CD4-positive, alpha-beta T cell treated with Interleukin-21 for 1 hour (primary cell): ENCODE data around the gene TSBP1.
"Not testable (repeated sequence)": the region's sequence is repeated elsewhere in the genome, so short reads cannot be mapped to it uniquely, and the experiment has no call there.

Source experiments
- DNase-seq: peaks from one replicate; pipeline ENCODE4 v3.0.0-alpha.2; 2020

TSBP1 gene

DNA sequence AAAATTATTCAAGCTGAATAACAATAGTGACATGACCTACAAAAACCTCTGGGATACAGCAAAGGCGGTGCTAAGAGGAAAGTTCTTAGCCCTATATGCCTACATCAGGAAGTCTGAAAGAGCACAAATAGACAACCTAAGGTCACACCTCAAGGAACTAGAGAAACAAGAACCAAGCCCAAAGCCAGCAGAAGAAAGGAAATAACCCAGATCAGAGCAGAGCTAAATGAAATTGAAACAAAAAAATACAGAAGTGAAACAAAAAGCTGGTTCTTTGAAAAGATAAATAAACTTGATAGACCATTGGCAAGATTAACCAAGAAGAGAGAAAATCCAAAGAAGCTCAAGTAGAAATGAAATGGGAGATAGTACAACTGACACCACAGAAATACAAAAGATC, 100.3 kb downstream of the TSBP1 start:
- peak; percentile 28 for DNase-seq

DNA sequence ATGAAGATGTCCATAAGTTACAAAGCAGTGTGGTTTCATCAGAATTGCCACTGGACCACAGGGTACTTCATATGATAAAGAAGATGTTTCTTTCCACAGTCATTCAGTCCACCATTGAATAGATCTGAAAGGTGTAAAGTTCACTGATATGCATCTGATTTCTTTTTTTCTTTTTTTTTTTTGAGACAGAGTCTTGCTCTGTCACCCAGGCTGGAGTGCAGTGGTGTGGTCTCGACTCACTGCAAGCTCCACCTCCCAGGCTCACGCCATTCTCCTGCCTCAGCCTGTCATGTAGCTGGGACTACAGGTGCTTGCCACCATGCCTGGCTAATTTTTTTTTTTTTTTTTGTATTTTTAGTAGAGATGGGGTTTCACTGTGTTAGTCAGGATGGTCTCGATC, 103.2 kb downstream of the TSBP1 start:
- not testable (repeated sequence) for DNase-seq

DNA sequence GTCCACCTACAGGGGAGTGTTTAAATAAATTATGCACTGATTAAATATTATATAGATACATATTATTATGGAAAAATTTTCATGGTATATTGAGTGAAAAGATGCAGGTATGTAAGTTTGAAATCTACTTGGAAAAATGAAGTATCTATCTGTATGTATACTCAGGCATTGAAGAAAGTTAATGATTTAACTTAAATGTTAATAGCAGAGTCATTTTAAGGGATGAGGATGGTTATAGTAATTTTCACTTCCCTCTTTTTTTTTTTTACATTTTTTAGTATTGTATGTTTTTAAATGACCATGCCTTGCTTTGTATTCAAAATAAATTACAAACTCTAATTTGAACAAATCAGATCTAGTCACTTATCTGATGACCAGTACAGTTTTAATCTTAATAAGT, 104.7 kb downstream of the TSBP1 start:
- DNase-seq: no peak

DNA sequence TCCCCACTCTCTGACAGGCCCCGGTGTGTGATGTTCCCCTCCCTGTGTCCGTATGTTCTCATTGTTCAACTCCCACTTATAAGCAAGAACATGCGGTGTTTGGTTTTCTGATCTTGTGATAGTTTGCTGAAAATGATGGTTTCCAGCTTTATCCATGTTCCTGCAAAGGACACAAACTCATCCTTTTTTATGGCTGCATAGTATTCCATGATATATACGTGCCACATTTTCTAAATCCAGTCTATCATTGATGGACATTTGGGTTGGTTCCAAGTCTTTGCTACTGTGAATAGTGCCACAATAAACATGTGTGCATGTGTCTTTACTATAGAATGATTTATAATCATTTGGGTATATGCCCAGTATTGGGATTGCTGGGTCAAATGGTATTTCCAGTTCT, 114.4 kb downstream of the TSBP1 start:
- DNase-seq: not testable (repeated sequence)

DNA sequence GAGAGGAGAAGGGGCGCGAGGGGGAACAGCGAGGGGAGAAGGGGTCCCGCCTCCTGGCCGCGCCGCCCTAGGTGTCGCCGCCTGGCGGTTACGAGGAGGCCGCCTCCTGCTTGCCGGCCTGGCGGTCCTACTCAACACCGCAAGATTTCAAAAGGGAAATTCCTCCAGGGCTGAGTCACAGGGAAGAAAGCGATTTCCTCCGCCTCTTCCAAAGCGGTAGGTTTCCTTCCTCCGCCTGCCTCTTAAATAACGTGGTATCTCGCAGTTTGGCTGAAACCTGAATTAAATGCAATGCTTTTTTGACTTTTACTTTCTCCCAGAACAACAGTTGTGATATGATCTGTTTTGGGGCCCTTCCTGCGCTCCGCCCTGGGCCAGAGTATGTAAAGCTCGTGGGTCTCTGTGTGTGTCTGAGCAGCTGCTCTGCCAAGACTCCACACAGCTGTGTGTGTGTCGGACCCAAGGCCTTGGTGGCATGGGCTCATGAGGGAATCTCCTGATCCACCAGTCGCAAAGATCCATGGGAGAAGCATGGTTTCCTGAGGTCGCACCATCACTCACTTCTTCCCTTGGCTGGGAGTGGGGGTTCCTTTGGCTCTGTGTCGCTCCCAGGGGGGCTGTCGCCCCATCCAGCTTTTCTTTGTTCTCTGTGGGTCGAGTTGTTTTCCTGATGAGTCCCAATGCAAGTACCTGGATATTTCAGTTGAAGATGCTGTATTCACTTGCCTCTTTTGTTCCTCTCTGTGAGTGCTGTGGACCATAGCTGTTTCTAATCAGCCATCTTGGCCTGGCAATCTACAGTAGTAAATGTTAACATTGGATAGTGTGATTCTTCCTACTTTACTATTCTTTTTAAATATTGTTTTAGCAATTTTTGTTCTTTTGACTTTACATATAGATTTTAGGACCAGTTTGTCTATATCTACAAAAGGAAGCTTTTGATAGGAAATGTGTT, 116.2 kb downstream of the TSBP1 start:
- peak; percentile 65 for DNase-seq

DNA sequence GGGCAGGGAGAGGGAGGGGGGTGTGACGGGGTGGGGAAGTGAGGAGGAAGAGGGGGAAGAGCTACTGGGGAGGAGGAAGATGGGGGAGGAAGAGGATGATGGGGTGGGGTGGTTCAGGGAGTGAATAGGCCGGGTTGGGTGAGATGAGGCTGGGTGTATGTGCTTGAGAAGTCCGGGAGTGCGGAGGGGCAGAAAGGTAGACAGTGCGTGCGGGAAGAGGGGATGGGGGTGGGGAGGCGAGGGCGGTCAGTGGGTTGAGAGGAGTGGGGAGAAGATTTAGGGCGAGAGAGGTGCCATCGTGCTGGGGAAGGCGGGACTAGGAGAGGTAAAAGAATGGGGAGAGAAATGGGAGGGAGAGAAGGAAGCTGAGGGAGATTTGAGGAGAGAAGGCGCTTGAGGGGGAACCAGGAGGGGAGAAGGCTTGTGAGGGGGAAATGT, 116.9 kb downstream of the TSBP1 start:
- DNase-seq: no peak

DNA sequence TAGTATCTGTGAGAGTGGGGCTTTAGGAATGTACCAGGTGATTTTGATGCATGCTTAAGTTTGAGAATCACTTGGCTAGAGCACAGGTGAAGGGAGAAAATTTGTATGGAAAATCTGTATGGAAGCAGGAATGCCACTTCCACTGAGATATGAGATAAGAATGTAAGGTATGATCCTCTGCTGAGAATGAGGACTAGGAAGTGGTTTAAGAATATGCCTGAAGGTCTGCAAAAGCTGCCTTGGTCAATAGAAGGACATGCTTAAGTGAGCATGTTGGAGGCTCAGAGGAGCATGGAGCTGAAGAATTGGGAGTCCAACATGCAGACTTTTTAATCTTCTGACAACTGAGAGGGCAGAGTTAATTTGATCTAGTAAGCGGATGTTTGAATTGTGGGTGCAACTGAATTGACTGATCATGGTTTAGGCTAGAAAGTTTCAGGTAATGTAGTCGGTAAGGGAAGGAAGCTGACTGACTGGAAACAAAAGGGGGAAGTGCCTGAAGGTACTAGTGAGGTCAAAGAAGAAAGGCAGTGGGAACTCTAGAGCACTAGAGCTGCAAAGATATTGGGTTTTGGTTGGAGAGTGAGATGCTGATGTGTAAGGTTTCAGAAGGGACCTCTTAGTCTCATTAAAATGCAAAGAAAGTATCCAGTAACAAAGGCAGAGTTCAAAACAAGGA, 119.2 kb downstream of the TSBP1 start:
- no peak for DNase-seq

DNA sequence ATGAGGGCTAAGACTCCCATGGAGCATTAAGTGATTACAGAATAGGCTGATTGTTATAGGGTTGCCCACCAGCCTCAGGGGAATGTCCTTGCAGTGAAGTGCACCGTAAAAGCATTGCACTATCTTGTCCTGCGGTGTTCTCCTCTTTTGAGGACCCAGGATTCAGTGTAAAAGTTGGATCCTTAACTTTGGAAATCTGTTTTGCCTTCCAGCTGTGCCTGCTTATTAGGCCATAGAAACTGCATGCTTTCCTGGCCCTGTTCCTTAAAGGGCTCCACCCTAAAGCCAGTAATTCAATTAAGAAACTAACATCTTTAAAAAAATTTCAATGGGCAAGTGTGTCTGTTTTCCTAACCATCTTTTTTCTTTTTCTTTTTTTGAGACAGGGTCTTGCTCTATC, 122.4 kb downstream of the TSBP1 start:
- no peak for DNase-seq

DNA sequence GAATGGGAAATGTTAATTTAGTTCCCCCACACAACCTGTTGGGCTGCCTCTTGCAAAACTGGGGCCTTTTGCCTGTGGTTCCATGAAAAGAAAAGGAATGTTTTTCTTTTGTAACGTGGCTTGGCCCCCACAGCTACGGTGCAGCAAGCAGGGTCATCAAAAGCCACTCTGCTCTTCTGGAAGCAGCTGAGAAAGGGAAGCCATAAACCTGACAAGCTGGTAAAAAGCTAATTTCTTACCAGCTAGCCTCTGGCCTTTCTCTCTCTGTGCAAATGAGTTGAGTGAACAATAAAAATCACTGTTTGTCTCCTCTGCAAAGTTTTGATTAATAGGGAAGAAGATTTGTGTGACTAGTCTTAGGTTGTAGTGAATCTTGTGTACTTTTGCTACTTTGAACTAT, 124.3 kb downstream of the TSBP1 start:
- no peak for DNase-seq

DNA sequence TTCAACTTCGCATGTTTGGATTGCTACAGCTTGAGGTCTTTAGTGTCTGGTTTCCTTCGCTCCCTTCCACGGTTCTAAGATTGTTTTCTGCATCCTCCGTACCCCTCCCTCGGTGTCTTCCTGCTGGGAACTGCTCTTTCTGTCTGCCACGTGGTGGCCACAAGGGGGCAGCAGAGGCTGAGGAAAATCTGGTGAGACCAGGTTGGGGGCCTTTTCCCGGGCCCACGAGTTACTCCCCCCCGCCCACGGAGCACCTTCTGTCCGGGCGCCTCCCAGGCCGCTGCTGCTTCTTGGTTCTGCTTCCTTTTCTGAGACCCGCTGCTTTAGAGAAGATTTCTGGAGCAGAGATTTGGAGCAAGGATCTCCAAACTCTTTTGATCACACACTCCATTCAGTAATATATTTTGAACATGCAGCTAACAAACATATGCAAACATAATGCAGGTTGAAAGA, 126.7 kb downstream of the TSBP1 start:
- DNase-seq: peak; percentile 75

DNA sequence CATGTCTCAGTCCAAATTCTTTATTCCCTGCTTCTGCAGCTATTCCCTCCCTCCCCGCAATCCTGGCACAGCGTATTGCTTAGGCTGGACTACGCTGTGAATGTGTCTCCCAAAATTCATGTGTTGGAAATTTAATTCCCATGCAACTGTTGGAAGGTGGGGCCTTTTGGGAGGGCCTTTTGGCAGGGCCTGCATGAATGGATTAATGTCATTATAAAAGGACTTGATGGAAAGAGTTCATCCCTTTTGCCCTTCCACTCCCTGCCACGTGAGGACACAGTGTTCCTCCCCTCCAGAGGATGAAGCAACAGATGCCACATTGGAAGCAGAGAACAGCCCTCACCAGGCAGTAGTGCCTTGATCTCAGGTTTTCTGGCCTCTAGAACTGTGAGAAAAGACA, 127.4 kb downstream of the TSBP1 start:
- no peak for DNase-seq
